ENCODE data around the gene GAA. TPM values are rescaled to one million over a fixed set of nuclear protein-coding genes. Genes with fewer than 3 reads are reported as not detected.

GAA gene
- total and polyA plus RNA-seq, 2 of the 8 experiments (the other 6 are each of a cell fraction or from before 2014, with no cell fraction given) = 14.8 to 30.0 TPM

DNA sequence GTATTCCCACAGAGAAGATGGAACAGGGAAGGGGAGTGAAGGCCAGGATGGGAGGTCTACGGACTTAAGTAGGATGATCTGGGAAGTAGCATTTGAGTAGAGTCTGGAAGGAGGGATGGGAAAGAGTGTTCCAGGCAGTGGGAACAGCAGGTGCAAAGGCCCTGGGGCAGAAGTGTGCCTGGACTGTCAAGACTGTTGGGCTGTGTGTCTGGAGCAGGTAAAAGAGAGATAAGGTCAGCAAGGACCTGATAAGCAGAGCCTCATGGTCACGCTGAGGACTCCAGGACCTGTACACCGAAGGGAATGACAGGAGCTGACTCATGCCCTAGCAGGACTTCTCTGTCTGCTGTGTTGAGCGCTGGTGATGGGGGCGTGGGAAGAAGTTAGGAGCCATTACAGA, 67.7 kb downstream of the GAA start:
- no peaks in the 10 kb centered on the region for H3K36me3 ChIP-seq (ENCODE audit: control insufficient read depth in 2 of 4, insufficient read depth in 4 of 4, low read length in 3 of 4)
- POLR2A ChIA-PET (ENCODE audit: partially characterized antibody) = interaction anchor here (1.0 kb wide), 1 partner anchor 20 kb away, joined by 3 read pairs; no protein-coding TSS in a partner anchor
- H3K18ac ChIP-seq (ENCODE audit: extremely low read depth, low read length) = no peak overlapping the region
- H2AFZ ChIP-seq (ENCODE audit: low read length) = no peak overlapping the region
- no peaks in the 10 kb centered on the region for H4K20me1 ChIP-seq (replicated peaks in 1 of 2; ENCODE audit: control insufficient read depth in 1 of 2, insufficient read depth in 2 of 2, low read length in 2 of 2)
- H3K4ac ChIP-seq (replicated peaks; ENCODE audit: insufficient read length, low read depth, low read length) = no peak overlapping the region
- H3K56ac ChIP-seq (replicated peaks; ENCODE audit: insufficient read length, low read depth, low read length) = no peak overlapping the region
- H3K4me2 ChIP-seq (ENCODE audit: insufficient read depth in 1 of 2, low read depth in 2 of 2, low read length in 2 of 2) = no peak overlapping the region
- H2BK5ac ChIP-seq (ENCODE audit: low read depth, low read length) = no peak overlapping the region
- H3K79me1 ChIP-seq (ENCODE audit: low read depth, low read length) = no peaks in the 10 kb centered on the region
- H2BK12ac ChIP-seq (ENCODE audit: low read depth, low read length) = no peak overlapping the region
- H2BK15ac ChIP-seq (ENCODE audit: low read length) = no peak overlapping the region
- no peak overlapping the region for H2BK20ac ChIP-seq (ENCODE audit: low read length)
- CTCF ChIA-PET (ENCODE audit: partially characterized antibody) = interaction anchor here (3.6 kb wide), 1 partner anchor 27 kb away, joined by 16 read pairs; no protein-coding TSS in a partner anchor
- no peak for DNase-seq (ENCODE audit: low read depth in 1 of 2, low spot score in 2 of 2)
- H3K79me2 ChIP-seq (ENCODE audit: control insufficient read depth in 1 of 2, insufficient read depth in 2 of 2, low read length in 2 of 2) = no peaks in the 10 kb centered on the region
- H3K4me3 ChIP-seq (ENCODE audit: extremely low read depth in 1 of 4, insufficient read depth in 2 of 4, low read depth in 3 of 4, low read length in 4 of 4) = no peak overlapping the region
- H3K14ac ChIP-seq (ENCODE audit: insufficient read length) = no peak overlapping the region
- WGBS, 2 experiments (ENCODE audit: extremely low coverage in 1 of 2, insufficient coverage in 1 of 2, insufficient read length in 1 of 2, insufficient replicate concordance in 2 of 2, low coverage in 1 of 2, low lambda C conversion rate in 2 of 2, missing lambda C conversion rate in 1 of 2) = 95% methylated on average over 5 of the region's 5 CpGs; no CpG with 5 or more reads in 1 of the 2 experiments
- no peaks in the 10 kb centered on the region for H3K23me2 ChIP-seq (ENCODE audit: low read depth, low read length)
- H2BK120ac ChIP-seq (replicated peaks; ENCODE audit: low read depth, low read length) = no peak overlapping the region
- peaks cover 0 to 4% (median 0%) of the 10 kb centered on the region in 4 experiments; a peak in 1 of 7 replicates for H3K4me1 ChIP-seq (replicated peaks in 1 of 4; ENCODE audit: control insufficient read depth in 3 of 4, insufficient read depth in 4 of 4, low read length in 3 of 4)
- no peak overlapping the region for H3K9ac ChIP-seq (replicated peaks in 1 of 4; ENCODE audit: extremely low read depth in 1 of 4, low read depth in 3 of 4, low read length in 3 of 4)
- H3K9me3 ChIP-seq (ENCODE audit: insufficient read depth in 2 of 2, low read depth in 1 of 2, low read length in 1 of 2) = no peaks in the 10 kb centered on the region
- FAIRE-seq = no peak
- no peak overlapping the region for H4K8ac ChIP-seq (ENCODE audit: extremely low read depth, insufficient read depth, low read length)
- H2AK5ac ChIP-seq (ENCODE audit: low read depth, low read length) = no peak overlapping the region
- no peak overlapping the region for H3K27ac ChIP-seq (ENCODE audit: low read depth, low read length)
- H3K27me3 ChIP-seq (replicated peaks in 1 of 4; ENCODE audit: control insufficient read depth in 3 of 4, extremely low read depth in 1 of 4, insufficient read depth in 3 of 4, low read length in 3 of 4) = no peaks in the 10 kb centered on the region; a peak in 1 of 7 replicates
- H4K91ac ChIP-seq (replicated peaks; ENCODE audit: insufficient read length, low read length) = no peak overlapping the region
- H4K5ac ChIP-seq (ENCODE audit: insufficient read length, low read depth, low read length) = no peak overlapping the region
- no peak overlapping the region for H3K23ac ChIP-seq (ENCODE audit: insufficient read length)
- TF ChIP-seq PHF8 (conservative IDR thresholded peaks at IDR 0.05; ENCODE audit: low read depth, low read length) (no peak), RXRA (IDR thresholded peaks at IDR 0.05; ENCODE audit: insufficient read depth, low read depth, low read length) (no peak), TEAD4 (IDR thresholded peaks at IDR 0.05; ENCODE audit: low read depth, low read length) (no peak), TBP (IDR thresholded peaks at IDR 0.05; ENCODE audit: low read depth, low read length) (no peak), POLR2A (IDR thresholded peaks at IDR 0.05; ENCODE audit: control extremely low read depth in 1 of 2, low read depth in 2 of 2, low read length in 2 of 2) (no peak), MAFK (IDR thresholded peaks at IDR 0.05; ENCODE audit: low read depth, low read length) (no peak), RFX5 (IDR thresholded peaks at IDR 0.05; ENCODE audit: borderline replicate concordance, low read depth, low read length) (no peak), NANOG (IDR thresholded peaks at IDR 0.05; ENCODE audit: insufficient read depth, low read depth, low read length, poor library complexity, severe bottlenecking) (no peak), SP4 (IDR thresholded peaks at IDR 0.05; ENCODE audit: low read length) (no peak), YY1 (IDR thresholded peaks at IDR 0.05; ENCODE audit: low read depth, low read length) (no peak)
- TF ChIP-seq, protein P1, sequence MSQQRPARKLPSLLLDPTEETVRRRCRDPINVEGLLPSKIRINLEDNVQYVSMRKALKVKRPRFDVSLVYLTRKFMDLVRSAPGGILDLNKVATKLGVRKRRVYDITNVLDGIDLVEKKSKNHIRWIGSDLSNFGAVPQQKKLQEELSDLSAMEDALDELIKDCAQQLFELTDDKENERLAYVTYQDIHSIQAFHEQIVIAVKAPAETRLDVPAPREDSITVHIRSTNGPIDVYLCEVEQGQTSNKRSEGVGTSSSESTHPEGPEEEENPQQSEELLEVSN (IDR thresholded peaks at IDR 0.05) = no peak
- TF ChIP-seq, protein P2, sequence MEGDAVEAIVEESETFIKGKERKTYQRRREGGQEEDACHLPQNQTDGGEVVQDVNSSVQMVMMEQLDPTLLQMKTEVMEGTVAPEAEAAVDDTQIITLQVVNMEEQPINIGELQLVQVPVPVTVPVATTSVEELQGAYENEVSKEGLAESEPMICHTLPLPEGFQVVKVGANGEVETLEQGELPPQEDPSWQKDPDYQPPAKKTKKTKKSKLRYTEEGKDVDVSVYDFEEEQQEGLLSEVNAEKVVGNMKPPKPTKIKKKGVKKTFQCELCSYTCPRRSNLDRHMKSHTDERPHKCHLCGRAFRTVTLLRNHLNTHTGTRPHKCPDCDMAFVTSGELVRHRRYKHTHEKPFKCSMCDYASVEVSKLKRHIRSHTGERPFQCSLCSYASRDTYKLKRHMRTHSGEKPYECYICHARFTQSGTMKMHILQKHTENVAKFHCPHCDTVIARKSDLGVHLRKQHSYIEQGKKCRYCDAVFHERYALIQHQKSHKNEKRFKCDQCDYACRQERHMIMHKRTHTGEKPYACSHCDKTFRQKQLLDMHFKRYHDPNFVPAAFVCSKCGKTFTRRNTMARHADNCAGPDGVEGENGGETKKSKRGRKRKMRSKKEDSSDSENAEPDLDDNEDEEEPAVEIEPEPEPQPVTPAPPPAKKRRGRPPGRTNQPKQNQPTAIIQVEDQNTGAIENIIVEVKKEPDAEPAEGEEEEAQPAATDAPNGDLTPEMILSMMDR (IDR thresholded peaks at IDR 0.05; ENCODE audit: control extremely low read depth in 1 of 3, insufficient read depth in 1 of 3, low read depth in 1 of 3, low read length in 3 of 3) = no peak
